ENCODE data around the gene ASXL3.

GRCh38 chr18:33577685-33578517 is at the start of gene ASXL3:
- TF ChIP-seq CTCF (IDR thresholded peaks at IDR 0.05; ENCODE audit: insufficient read depth, low read length, poor library complexity, severe bottlenecking) (no peak), EZH2phosphoT487 (conservative IDR thresholded peaks at IDR 0.05; ENCODE audit: low read length) (no peak)
